Endothelial cell of umbilical vein (primary cell): ENCODE measurements around the gene WDR86.

Source experiments
- POLR2A ChIP-seq: IDR thresholded peaks from 2 replicates; pipeline ENCODE4 v1.6.1; 2012; ENCODE audit warnings: low read depth, mild to moderate bottlenecking, control low read depth, low read length
- TF ChIP-seq, protein P1 (sequence below), 2 donors: IDR thresholded peaks; 1 replicate in 1 of 2; 2 replicates in 1 of 2; pipeline ENCODE4 v1.5.1; 2011; ENCODE audit warnings: low read length in 2 of 2, mild to moderate bottlenecking in 2 of 2, moderate library complexity in 2 of 2, control low read depth in 1 of 2, inconsistent platforms in 1 of 2, low read depth in 1 of 2; ENCODE audit not compliant: insufficient read depth in 1 of 2; ENCODE audit errors: extremely low read depth in 1 of 2

DNA sequence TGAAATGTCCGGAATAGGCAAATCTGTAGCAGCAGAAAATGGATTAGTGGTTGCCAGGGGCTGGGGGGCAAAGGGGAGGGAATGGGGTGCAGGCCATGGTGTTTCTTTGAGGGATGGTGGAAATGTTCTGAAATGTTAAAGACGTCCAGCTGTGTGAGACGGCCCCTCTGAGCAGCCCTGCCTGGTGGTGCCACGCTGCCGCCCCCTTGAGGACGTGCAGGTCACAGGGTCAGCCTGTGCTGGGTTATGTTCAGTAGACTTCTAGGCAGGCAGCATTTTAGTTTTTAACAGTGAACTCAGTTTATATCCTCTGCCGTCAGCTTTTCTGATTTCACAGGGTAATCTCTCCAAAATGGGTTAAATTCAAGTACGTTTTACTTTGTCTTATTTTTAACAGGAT, 58.8 kb downstream of the WDR86 start:
- TF ChIP-seq, protein P1, sequence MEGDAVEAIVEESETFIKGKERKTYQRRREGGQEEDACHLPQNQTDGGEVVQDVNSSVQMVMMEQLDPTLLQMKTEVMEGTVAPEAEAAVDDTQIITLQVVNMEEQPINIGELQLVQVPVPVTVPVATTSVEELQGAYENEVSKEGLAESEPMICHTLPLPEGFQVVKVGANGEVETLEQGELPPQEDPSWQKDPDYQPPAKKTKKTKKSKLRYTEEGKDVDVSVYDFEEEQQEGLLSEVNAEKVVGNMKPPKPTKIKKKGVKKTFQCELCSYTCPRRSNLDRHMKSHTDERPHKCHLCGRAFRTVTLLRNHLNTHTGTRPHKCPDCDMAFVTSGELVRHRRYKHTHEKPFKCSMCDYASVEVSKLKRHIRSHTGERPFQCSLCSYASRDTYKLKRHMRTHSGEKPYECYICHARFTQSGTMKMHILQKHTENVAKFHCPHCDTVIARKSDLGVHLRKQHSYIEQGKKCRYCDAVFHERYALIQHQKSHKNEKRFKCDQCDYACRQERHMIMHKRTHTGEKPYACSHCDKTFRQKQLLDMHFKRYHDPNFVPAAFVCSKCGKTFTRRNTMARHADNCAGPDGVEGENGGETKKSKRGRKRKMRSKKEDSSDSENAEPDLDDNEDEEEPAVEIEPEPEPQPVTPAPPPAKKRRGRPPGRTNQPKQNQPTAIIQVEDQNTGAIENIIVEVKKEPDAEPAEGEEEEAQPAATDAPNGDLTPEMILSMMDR (IDR thresholded peaks at IDR 0.05; ENCODE audit: extremely low read depth in 1 of 2, insufficient read depth in 1 of 2, low read depth in 1 of 2, low read length in 2 of 2), result no peak
- TF ChIP-seq POLR2A, result no peak
